GM12878 (cell line): ENCODE data around the gene CXCL1. TPM values are rescaled to one million over a fixed set of nuclear protein-coding genes. Genes with fewer than 3 reads are reported as not detected.

Experiments
- polyA plus RNA-seq, 11 experiments: library from polyadenylated mRNA; depleted of rRNA in 4 of 11; unstranded in 6 of 11; stranded (reverse) in 5 of 11; fragments of >200 nt; fragmentation: Nextera tagmentation in 4 of 11; fragmentation: Illumina TruSeq in 1 of 11; extraction: Ambion mirVana in 4 of 11; extraction: Trizol in 1 of 11; gene quantifications; 1 replicate in 1 of 11; 2 replicates in 10 of 11; pipeline versions ENCODE4 v1.2.1 to v1.2.3, GENCODE V29; 2011 to 2016; ENCODE audit warnings: inconsistent platforms in 2 of 11, missing spikeins in 2 of 11, low read depth in 1 of 11
- total RNA-seq, 4 experiments: library from RNA; depleted of rRNA in 3 of 4; stranded (reverse); fragments of >200 nt in 3 of 4; fragmentation: Illumina TruSeq in 1 of 4; extraction: Trizol in 1 of 4; gene quantifications; 2 replicates each; pipeline versions ENCODE4 v1.2.1 to v1.2.3, GENCODE V29; 2013 to 2021

CXCL1 gene
- total and polyA plus RNA-seq, 10 of the 15 experiments (the other 5 are each of a cell fraction or from before 2014, with no cell fraction given) = not detected

Other genes with a start within 250 kb of the CXCL1 start
Only the 7 nearest of the 9 such genes appear.
- 0.11 and 0.17 TPM in 2 replicates for gene CXCL8, start 128.8 kb upstream of the CXCL1 start, total RNA-seq (2014; rRNA removed)
- 0.36 and 0.37 TPM in 2 replicates for gene CXCL8, start 128.8 kb upstream of the CXCL1 start, total RNA-seq (2014; rRNA removed; fragmentation: Illumina TruSeq; extraction: Trizol)
- 0.23 and 0.43 TPM in 2 replicates for gene CXCL8, start 128.8 kb upstream of the CXCL1 start, total RNA-seq (2021)
- gene CXCL8, start 128.8 kb upstream of the CXCL1 start, polyA plus RNA-seq (2011; rRNA removed) = 0.17 and 0.19 TPM in 2 replicates
- 0.14 and 0.16 TPM in 2 replicates for gene CXCL8, start 128.8 kb upstream of the CXCL1 start, polyA plus RNA-seq (2014; fragmentation: Illumina TruSeq; extraction: Trizol)
- under 1 TPM; 0.26 to 0.33 TPM for gene CXCL8, start 128.8 kb upstream of the CXCL1 start, polyA plus RNA-seq (2014; fragmentation: Nextera tagmentation; extraction: Ambion mirVana)
- 0.11 and 0.15 TPM in 2 replicates for gene CXCL8, start 128.8 kb upstream of the CXCL1 start, polyA plus RNA-seq (2014; rRNA removed)
- under 1 TPM in 1 of 2 experiments, not detected in 1; 0.09 TPM for gene CXCL8, start 128.8 kb upstream of the CXCL1 start, polyA plus RNA-seq (2016; fragmentation: Nextera tagmentation; extraction: Ambion mirVana)
- not detected in 2 replicates for gene CXCL6, start 32.7 kb upstream of the CXCL1 start, total RNA-seq (2014; rRNA removed)
- not detected in 2 replicates for gene CXCL6, start 32.7 kb upstream of the CXCL1 start, total RNA-seq (2014; rRNA removed; fragmentation: Illumina TruSeq; extraction: Trizol)
- not detected in 2 replicates for gene CXCL6, start 32.7 kb upstream of the CXCL1 start, total RNA-seq (2021)
- gene CXCL6, start 32.7 kb upstream of the CXCL1 start, polyA plus RNA-seq (2011; rRNA removed) = not detected in 2 replicates
- not detected in 2 replicates for gene CXCL6, start 32.7 kb upstream of the CXCL1 start, polyA plus RNA-seq (2014; fragmentation: Illumina TruSeq; extraction: Trizol)
- gene CXCL6, start 32.7 kb upstream of the CXCL1 start, polyA plus RNA-seq (2014; fragmentation: Nextera tagmentation; extraction: Ambion mirVana) = not detected
- gene CXCL6, start 32.7 kb upstream of the CXCL1 start, polyA plus RNA-seq (2014; rRNA removed) = not detected in 2 replicates
- gene CXCL6, start 32.7 kb upstream of the CXCL1 start, polyA plus RNA-seq (2016; fragmentation: Nextera tagmentation; extraction: Ambion mirVana) = not detected
- not detected in 2 replicates for gene PF4V1, start 16.1 kb upstream of the CXCL1 start, total RNA-seq (2014; rRNA removed)
- gene PF4V1, start 16.1 kb upstream of the CXCL1 start, total RNA-seq (2014; rRNA removed; fragmentation: Illumina TruSeq; extraction: Trizol) = not detected in 2 replicates
- gene PF4V1, start 16.1 kb upstream of the CXCL1 start, total RNA-seq (2021) = not detected in 2 replicates
- gene PF4V1, start 16.1 kb upstream of the CXCL1 start, polyA plus RNA-seq (2011; rRNA removed) = not detected in 2 replicates
- gene PF4V1, start 16.1 kb upstream of the CXCL1 start, polyA plus RNA-seq (2014; fragmentation: Illumina TruSeq; extraction: Trizol) = not detected in 2 replicates
- not detected for gene PF4V1, start 16.1 kb upstream of the CXCL1 start, polyA plus RNA-seq (2014; fragmentation: Nextera tagmentation; extraction: Ambion mirVana)
- gene PF4V1, start 16.1 kb upstream of the CXCL1 start, polyA plus RNA-seq (2014; rRNA removed) = not detected in 2 replicates
- gene PF4V1, start 16.1 kb upstream of the CXCL1 start, polyA plus RNA-seq (2016; fragmentation: Nextera tagmentation; extraction: Ambion mirVana) = not detected
- not detected in 2 replicates for gene PF4, start 112.6 kb downstream of the CXCL1 start, total RNA-seq (2014; rRNA removed)
- gene PF4, start 112.6 kb downstream of the CXCL1 start, total RNA-seq (2014; rRNA removed; fragmentation: Illumina TruSeq; extraction: Trizol) = not detected in 2 replicates
- not detected in 2 replicates for gene PF4, start 112.6 kb downstream of the CXCL1 start, total RNA-seq (2021)
- not detected in 2 replicates for gene PF4, start 112.6 kb downstream of the CXCL1 start, polyA plus RNA-seq (2011; rRNA removed)
- gene PF4, start 112.6 kb downstream of the CXCL1 start, polyA plus RNA-seq (2014; fragmentation: Illumina TruSeq; extraction: Trizol) = not detected in 2 replicates
- gene PF4, start 112.6 kb downstream of the CXCL1 start, polyA plus RNA-seq (2014; fragmentation: Nextera tagmentation; extraction: Ambion mirVana) = not detected
- gene PF4, start 112.6 kb downstream of the CXCL1 start, polyA plus RNA-seq (2014; rRNA removed) = not detected in 2 replicates
- not detected for gene PF4, start 112.6 kb downstream of the CXCL1 start, polyA plus RNA-seq (2016; fragmentation: Nextera tagmentation; extraction: Ambion mirVana)
- gene PPBP, start 118.8 kb downstream of the CXCL1 start, total RNA-seq (2014; rRNA removed) = not detected in 2 replicates
- not detected in 2 replicates for gene PPBP, start 118.8 kb downstream of the CXCL1 start, total RNA-seq (2014; rRNA removed; fragmentation: Illumina TruSeq; extraction: Trizol)
- gene PPBP, start 118.8 kb downstream of the CXCL1 start, total RNA-seq (2021) = not detected in 2 replicates
- not detected in 2 replicates for gene PPBP, start 118.8 kb downstream of the CXCL1 start, polyA plus RNA-seq (2011; rRNA removed)
- not detected in 2 replicates for gene PPBP, start 118.8 kb downstream of the CXCL1 start, polyA plus RNA-seq (2014; fragmentation: Illumina TruSeq; extraction: Trizol)
- gene PPBP, start 118.8 kb downstream of the CXCL1 start, polyA plus RNA-seq (2014; fragmentation: Nextera tagmentation; extraction: Ambion mirVana) = not detected
- not detected in 2 replicates for gene PPBP, start 118.8 kb downstream of the CXCL1 start, polyA plus RNA-seq (2014; rRNA removed)
- gene PPBP, start 118.8 kb downstream of the CXCL1 start, polyA plus RNA-seq (2016; fragmentation: Nextera tagmentation; extraction: Ambion mirVana) = not detected
- not detected in 2 replicates for gene CXCL5, start 129.3 kb downstream of the CXCL1 start, total RNA-seq (2014; rRNA removed)
- gene CXCL5, start 129.3 kb downstream of the CXCL1 start, total RNA-seq (2014; rRNA removed; fragmentation: Illumina TruSeq; extraction: Trizol) = not detected in 2 replicates
- gene CXCL5, start 129.3 kb downstream of the CXCL1 start, total RNA-seq (2021) = not detected in 2 replicates
- gene CXCL5, start 129.3 kb downstream of the CXCL1 start, polyA plus RNA-seq (2011; rRNA removed) = not detected in 2 replicates
- gene CXCL5, start 129.3 kb downstream of the CXCL1 start, polyA plus RNA-seq (2014; fragmentation: Illumina TruSeq; extraction: Trizol) = not detected in 2 replicates
- not detected for gene CXCL5, start 129.3 kb downstream of the CXCL1 start, polyA plus RNA-seq (2014; fragmentation: Nextera tagmentation; extraction: Ambion mirVana)
- gene CXCL5, start 129.3 kb downstream of the CXCL1 start, polyA plus RNA-seq (2014; rRNA removed) = 0.03 TPM in 1 of 2 replicates, not detected in the other
- not detected for gene CXCL5, start 129.3 kb downstream of the CXCL1 start, polyA plus RNA-seq (2016; fragmentation: Nextera tagmentation; extraction: Ambion mirVana)
- not detected in 2 replicates for gene CXCL3, start 169.3 kb downstream of the CXCL1 start, total RNA-seq (2014; rRNA removed)
- gene CXCL3, start 169.3 kb downstream of the CXCL1 start, total RNA-seq (2014; rRNA removed; fragmentation: Illumina TruSeq; extraction: Trizol) = not detected in 2 replicates
- gene CXCL3, start 169.3 kb downstream of the CXCL1 start, total RNA-seq (2021) = not detected in 2 replicates
- not detected in 2 replicates for gene CXCL3, start 169.3 kb downstream of the CXCL1 start, polyA plus RNA-seq (2011; rRNA removed)
- gene CXCL3, start 169.3 kb downstream of the CXCL1 start, polyA plus RNA-seq (2014; fragmentation: Illumina TruSeq; extraction: Trizol) = not detected in 2 replicates
- not detected for gene CXCL3, start 169.3 kb downstream of the CXCL1 start, polyA plus RNA-seq (2014; fragmentation: Nextera tagmentation; extraction: Ambion mirVana)
- not detected in 2 replicates for gene CXCL3, start 169.3 kb downstream of the CXCL1 start, polyA plus RNA-seq (2014; rRNA removed)
- gene CXCL3, start 169.3 kb downstream of the CXCL1 start, polyA plus RNA-seq (2016; fragmentation: Nextera tagmentation; extraction: Ambion mirVana) = not detected